Measurements from ENCODE around the gene TPGS1.

Gene TPGS1

DNA sequence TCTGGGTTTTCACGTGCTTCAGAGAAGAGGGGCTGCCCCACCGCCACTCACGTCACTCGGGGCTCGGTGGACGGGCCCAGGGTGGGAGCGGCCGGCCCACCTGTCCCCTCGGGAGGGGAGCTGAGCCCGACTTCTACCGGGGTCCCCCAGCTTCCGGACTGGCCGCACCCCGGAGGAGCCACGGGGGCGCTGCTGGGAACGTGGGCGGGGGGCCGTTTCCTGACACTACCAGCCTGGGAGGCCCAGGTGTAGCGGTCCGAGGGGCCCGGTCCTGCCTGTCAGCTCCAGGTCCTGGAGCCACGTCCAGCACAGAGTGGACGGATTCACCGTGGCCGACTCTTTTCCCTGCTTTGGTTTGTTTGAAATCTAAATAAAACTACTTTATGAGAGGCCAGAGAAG, 34.4 kb downstream of the TPGS1 start:
- TF ChIP-seq, protein P1, sequence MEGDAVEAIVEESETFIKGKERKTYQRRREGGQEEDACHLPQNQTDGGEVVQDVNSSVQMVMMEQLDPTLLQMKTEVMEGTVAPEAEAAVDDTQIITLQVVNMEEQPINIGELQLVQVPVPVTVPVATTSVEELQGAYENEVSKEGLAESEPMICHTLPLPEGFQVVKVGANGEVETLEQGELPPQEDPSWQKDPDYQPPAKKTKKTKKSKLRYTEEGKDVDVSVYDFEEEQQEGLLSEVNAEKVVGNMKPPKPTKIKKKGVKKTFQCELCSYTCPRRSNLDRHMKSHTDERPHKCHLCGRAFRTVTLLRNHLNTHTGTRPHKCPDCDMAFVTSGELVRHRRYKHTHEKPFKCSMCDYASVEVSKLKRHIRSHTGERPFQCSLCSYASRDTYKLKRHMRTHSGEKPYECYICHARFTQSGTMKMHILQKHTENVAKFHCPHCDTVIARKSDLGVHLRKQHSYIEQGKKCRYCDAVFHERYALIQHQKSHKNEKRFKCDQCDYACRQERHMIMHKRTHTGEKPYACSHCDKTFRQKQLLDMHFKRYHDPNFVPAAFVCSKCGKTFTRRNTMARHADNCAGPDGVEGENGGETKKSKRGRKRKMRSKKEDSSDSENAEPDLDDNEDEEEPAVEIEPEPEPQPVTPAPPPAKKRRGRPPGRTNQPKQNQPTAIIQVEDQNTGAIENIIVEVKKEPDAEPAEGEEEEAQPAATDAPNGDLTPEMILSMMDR (IDR thresholded peaks at IDR 0.05; ENCODE audit: extremely low read depth, missing control alignments): no peak
- DNase-seq (ENCODE audit: low spot score): no peak

DNA sequence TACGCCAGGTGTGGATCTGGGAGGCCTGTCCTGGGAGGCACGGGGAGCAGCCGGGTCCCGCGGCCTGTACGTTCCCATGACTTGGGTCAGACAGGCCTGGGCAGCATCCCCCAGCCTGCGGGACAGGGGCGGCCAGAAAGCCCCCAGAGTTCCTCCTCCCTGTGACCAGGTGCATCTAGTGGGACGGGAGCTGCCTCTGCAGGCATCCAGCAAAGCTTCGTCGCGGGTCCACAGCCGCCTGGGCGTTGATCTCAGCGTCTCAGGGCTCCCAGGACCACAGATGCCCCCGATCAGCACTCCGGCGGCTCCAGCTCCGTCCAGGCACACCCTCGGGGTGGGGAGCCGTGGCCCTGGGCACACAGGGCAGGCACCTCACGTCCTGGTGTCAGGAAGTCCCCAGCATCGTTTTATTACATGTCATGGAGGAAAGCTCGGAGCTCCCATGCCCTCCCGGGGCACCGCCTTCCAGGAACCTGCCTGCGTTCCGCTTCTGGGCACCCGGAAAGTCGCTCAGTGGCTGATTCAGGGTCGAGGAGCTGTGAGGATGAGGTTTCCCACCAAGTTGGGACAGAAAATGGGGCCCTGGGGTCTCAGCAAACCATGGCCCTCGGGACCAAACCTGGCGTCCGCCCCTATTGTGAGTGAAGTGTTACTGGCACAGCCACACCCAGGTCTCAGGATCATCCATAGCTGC, 35.0 kb downstream of the TPGS1 start:
- no peak for DNase-seq (ENCODE audit: low spot score)
- TF ChIP-seq, protein P1 (IDR thresholded peaks at IDR 0.05; ENCODE audit: extremely low read depth, missing control alignments): no peak

DNA sequence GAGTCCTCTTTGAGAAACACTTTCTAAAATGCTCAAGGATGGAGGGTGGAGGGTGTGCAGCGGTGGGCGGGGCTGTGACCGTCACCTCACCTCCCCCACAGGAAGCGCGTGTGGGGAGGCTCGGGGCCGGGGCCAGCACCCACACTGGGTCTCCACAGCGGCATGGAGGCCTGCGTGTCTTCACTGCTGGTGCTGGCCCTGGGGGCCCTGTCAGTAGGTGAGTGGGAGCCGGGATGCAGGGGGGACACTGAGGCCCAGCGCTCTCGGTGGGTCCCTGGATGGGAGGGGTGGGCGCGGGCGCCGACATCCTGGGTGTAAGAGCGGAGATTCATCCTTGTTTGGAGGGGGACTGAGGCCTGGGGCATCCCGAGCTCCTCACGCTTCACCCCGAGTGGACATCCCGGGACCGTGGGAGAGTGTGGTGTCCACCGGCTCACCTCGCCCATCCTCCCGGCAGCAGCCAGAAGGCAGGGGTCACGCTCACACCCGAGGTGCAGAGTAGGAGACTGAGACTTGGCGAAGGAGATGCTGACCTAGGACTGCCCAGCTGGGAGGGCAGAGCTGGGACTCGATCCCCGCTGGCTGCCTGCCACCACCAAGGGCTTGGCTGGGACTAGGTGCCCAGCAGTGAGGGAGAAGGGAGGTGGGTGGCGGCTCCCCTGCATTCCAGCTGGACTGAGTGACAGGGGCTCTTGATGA, 36.8 kb downstream of the TPGS1 start, which contains the start of gene GZMM:
TSS of gene GZMM (plus strand) at position 144 of the 699 bp plus-strand sequence. CDS start at position 163, 19 bp downstream.
- TF ChIP-seq, protein P1 (IDR thresholded peaks at IDR 0.05; ENCODE audit: extremely low read depth, missing control alignments): no peak
- peak; percentile 36 for DNase-seq (ENCODE audit: low spot score)

DNA sequence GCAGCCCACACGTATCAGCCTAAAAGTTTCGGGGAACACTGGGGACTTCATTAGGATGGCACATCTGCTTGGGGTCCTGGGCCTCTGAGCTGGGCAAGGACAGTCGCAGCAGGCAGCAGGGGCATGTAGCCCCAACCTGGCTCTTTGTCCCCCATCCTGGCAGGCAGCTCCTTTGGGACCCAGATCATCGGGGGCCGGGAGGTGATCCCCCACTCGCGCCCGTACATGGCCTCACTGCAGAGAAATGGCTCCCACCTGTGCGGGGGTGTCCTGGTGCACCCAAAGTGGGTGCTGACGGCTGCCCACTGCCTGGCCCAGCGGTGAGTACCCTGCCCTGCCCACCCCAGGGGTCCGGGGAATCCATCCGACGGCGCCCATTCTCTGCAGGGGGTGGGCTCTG, 39.8 kb downstream of the TPGS1 start:
- TF ChIP-seq, protein P1 (IDR thresholded peaks at IDR 0.05; ENCODE audit: extremely low read depth, missing control alignments): no peak
- DNase-seq (ENCODE audit: low spot score): peak; percentile 18

DNA sequence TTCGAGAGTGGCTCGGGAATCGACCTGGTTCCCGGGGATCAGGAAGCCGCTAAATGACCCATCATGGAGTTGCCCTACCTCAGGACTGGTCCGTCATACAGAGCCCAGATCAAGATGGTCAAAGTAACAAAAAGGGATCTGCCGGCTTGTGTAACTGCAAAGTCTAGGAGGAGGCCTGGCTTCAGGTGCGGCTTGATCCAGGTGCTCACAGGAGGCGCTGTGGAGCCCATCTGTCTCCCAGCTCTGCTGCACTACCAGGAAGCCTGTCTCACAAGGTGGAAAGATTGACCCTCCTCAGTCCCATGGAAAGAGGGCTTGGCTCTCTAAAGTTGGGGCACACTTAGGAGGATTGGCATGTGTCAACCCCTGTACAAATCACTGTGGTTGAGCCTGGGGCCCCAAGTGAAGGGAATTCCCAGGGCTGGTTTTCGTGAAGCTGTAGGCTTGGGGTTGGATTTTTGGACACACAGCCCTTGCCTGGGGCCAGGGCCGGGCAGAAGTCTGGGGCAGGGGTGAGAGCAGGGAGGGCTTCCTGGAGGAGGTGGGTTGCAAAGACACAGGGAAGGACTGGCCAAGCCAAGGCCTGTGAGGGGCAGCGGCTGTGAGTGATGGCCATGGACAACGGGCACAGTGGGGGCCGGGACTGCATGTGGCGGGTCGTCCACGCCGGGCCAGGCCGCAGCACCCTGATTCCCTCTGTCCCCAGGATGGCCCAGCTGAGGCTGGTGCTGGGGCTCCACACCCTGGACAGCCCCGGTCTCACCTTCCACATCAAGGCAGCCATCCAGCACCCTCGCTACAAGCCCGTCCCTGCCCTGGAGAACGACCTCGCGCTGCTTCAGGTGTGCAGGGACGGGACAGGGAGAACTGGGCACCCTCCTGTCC, 40.8 kb downstream of the TPGS1 start:
- DNase-seq (ENCODE audit: low spot score): peak; percentile 38
- TF ChIP-seq, protein P1 (IDR thresholded peaks at IDR 0.05; ENCODE audit: extremely low read depth, missing control alignments): no peak

DNA sequence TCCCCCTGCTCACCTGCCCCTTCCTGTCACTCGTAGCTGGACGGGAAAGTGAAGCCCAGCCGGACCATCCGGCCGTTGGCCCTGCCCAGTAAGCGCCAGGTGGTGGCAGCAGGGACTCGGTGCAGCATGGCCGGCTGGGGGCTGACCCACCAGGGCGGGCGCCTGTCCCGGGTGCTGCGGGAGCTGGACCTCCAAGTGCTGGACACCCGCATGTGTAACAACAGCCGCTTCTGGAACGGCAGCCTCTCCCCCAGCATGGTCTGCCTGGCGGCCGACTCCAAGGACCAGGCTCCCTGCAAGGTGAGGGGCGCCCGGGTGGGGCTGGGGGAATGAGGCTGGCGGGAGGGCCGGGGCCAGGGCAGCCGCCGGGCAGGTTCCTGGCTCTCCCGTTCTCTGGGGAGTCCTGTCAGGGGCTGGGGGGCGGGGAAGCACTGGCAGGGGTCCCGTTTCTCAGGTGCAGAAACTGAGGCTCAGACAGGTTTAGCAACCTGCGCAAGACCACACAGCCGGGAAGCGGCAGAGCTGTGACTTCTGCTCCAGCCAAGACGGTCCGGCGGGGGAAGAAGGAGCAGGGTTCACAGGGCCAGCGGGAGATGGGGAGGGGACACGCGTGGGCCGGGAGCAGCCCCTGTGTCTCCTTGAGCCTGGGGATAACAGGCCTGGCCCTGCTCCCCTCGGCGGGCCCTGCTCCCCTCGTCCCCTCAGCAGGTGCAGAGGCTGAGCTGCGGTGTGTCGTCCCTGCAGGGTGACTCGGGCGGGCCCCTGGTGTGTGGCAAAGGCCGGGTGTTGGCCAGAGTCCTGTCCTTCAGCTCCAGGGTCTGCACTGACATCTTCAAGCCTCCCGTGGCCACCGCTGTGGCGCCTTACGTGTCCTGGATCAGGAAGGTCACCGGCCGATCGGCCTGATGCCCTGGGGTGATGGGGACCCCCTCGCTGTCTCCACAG, 41.9 kb downstream of the TPGS1 start:
- TF ChIP-seq, protein P1 (IDR thresholded peaks at IDR 0.05; ENCODE audit: extremely low read depth, missing control alignments): no peak
- DNase-seq (ENCODE audit: low spot score): peak; percentile 43

Data from GM20000 (cell line).